Measurements from ENCODE around the gene RAB7A. TPM values are rescaled to one million over a fixed set of nuclear protein-coding genes. Genes with fewer than 3 reads are reported as not detected.

RAB7A gene
- total and polyA plus RNA-seq, 10 of the 15 experiments (the other 5 are each of a cell fraction or from before 2014, with no cell fraction given): 40.3 to 212 (median 160) TPM

GRCh38 chr3:128804017-128804810 is 78.2 kb downstream of the RAB7A start:
- H3K4me1 ChIP-seq (ENCODE audit: control insufficient read depth, insufficient read depth, low read length): peaks cover 33% of the 10 kb centered on the region
- H3K9ac ChIP-seq (ENCODE audit: control insufficient read depth, insufficient read depth, low read length): no peak overlapping the region
- H3K4me2 ChIP-seq (ENCODE audit: control insufficient read depth, insufficient read depth): peak overlapping the region; percentile 56
- no peaks in the 10 kb centered on the region for H4K20me1 ChIP-seq (ENCODE audit: control insufficient read depth, insufficient read depth)
- in situ Hi-C loops (cut with MboI): no loop called here
- FAIRE-seq (peak; percentile 38), ATAC-seq (peak; percentile 97), DNase-seq (ENCODE audit: low read depth, low spot score) (peak; percentile 83)
- no peak overlapping the region for H2AFZ ChIP-seq (ENCODE audit: control insufficient read depth, low read depth, low read length)
- peaks cover 4 to 17% of the 10 kb centered on the region in 2 experiments for H3K36me3 ChIP-seq (ENCODE audit: control insufficient read depth in 2 of 2, insufficient read depth in 2 of 2, low read length in 1 of 2)
- H3K27ac ChIP-seq (ENCODE audit: control insufficient read depth, insufficient read depth): peak overlapping the region; percentile 49
- intact Hi-C loops (cut with micrococcal nuclease; ENCODE audit: unreplicated experiment): loop anchor here (2.0 kb wide), 2 partner anchors 77 to 123 kb away; partner anchors contain the start of gene RAB7A
- CTCF ChIA-PET: interaction anchor here (0.7 to 5.7 kb wide), 9 partner anchors 9 to 212 kb away, joined by 3 to 42 read pairs (median 4); no protein-coding TSS in a partner anchor
- H3K9me3 ChIP-seq (replicated peaks; ENCODE audit: control insufficient read depth, insufficient read depth, low read length): no peaks in the 10 kb centered on the region
- POLR2A ChIA-PET: interaction anchor here (0.6 to 1.8 kb wide), 8 partner anchors 13 to 187 kb away, joined by 3 to 11 read pairs (median 4); partner anchors contain the start of genes RAB7A and RPN1
- under 1% methylated on average over 5 of the region's 5 CpGs for WGBS (ENCODE audit: insufficient coverage, insufficient replicate concordance, low lambda C conversion rate, missing lambda C conversion rate)
- RAD21 ChIA-PET (ENCODE audit: unreplicated experiment): interaction anchor here (0.5 to 2.2 kb wide), 12 partner anchors 8 to 319 kb away, joined by 3 to 26 read pairs (median 6); partner anchors contain the start of genes ACAD9 and RAB7A
- peaks cover 15% of the 10 kb centered on the region for H3K79me2 ChIP-seq (ENCODE audit: control insufficient read depth, insufficient read depth, low read length)
- BruUV-seq (replicated peaks): no TSS peak
- no peaks in the 10 kb centered on the region for H3K27me3 ChIP-seq (replicated peaks in 1 of 2; ENCODE audit: control insufficient read depth in 2 of 2, insufficient read depth in 2 of 2, low read length in 1 of 2)
- H3K4me3 ChIP-seq: no peak overlapping the region
- SMC1A ChIA-PET (ENCODE audit: uncharacterized antibody, unreplicated experiment): interaction anchor here (0.6 to 3.1 kb wide), 15 partner anchors 9 to 442 kb away, joined by 3 to 27 read pairs (median 4); no protein-coding TSS in a partner anchor
- TF ChIP-seq NR2F1 (conservative IDR thresholded peaks at IDR 0.05) (peak; percentile 32; the same call in 1 of the 2 replicates), CBX3 (IDR thresholded peaks at IDR 0.05; ENCODE audit: borderline replicate concordance, low read depth) (no peak), SRF (IDR thresholded peaks at IDR 0.05; ENCODE audit: low read depth in 2 of 2, low read length in 2 of 2) (peak in 1 of 2 experiments; percentile 69; a peak in 1 of 4 replicates), DPF2 (IDR thresholded peaks at IDR 0.05) (no peak), BCLAF1 (IDR thresholded peaks at IDR 0.05) (no peak), NR2C1 (IDR thresholded peaks at IDR 0.05) (no peak), TCF7 (IDR thresholded peaks at IDR 0.05; ENCODE audit: borderline replicate concordance) (no peak; the same call in 1 of the 2 replicates), MXI1 (IDR thresholded peaks at IDR 0.05; ENCODE audit: low read depth, low read length) (peak; percentile 92), ZBTB11 (CRISPR knock-in tag; IDR thresholded peaks at IDR 0.05) (no peak), YBX1 (IDR thresholded peaks at IDR 0.05) (no peak), TBL1XR1 (IDR thresholded peaks at IDR 0.05; ENCODE audit: low read depth, low read length) (peak; percentile 93), RCOR1 (conservative IDR thresholded peaks at IDR 0.05; ENCODE audit: low read depth, low read length) (no peak), SUZ12 (IDR thresholded peaks at IDR 0.05; ENCODE audit: unreplicated experiment) (no peak), CBX5 (IDR thresholded peaks at IDR 0.05; ENCODE audit: low read depth) (no peak), PKNOX1 (IDR thresholded peaks at IDR 0.05) (no peak)

Measured in GM12878 (cell line).